SH-SY5Y (cell line): Measurements from ENCODE around the gene MTHFD2L.

Experiments
- GATA2 ChIP-seq: IDR thresholded peaks from 2 replicates; pipeline ENCODE4 v1.6.1; 2011; ENCODE audit warnings: mild to moderate bottlenecking, low read depth, low read length
- GATA3 ChIP-seq: IDR thresholded peaks from 2 replicates; pipeline ENCODE4 v1.6.1; 2011; ENCODE audit warnings: low read depth, mild to moderate bottlenecking, low read length, moderate library complexity

GRCh38 chr4:74173321-74173720 lies 15.4 kb downstream of the MTHFD2L start:
- TF ChIP-seq GATA2, result no peak
- TF ChIP-seq GATA3, result no peak
